Measurements from ENCODE around the gene ITPKA.

- TF ChIP-seq POLR2A (IDR thresholded peaks at IDR 0.05) (no peak), CTCF (IDR thresholded peaks at IDR 0.05) (no peak)
Measured at GRCh38 chr15:41493902-41494189, 172 bp downstream of the ITPKA start.

Measured in thyroid gland (tissue), 4 donors.